HG03354 (cell line): ENCODE measurements around the gene EPS8L1.
"Not testable (repeated sequence)": the region's sequence is repeated elsewhere in the genome, so short reads cannot be mapped to it uniquely, and the experiment has no call there.

Source experiments
- ATAC-seq: cut with Tn5 transposase; IDR thresholded peaks from one replicate; pipeline ENCODE4 v1.9.1; 2021; ENCODE audit warnings: mild to moderate bottlenecking; ENCODE audit not compliant: unreplicated experiment, poor library complexity, severe bottlenecking

The EPS8L1 gene

GRCh38 chr19:55047951-55048350, 27.7 kb upstream of the EPS8L1 start:
- ATAC-seq: no peak

- no peak for ATAC-seq
Observed at GRCh38 chr19:55048446-55048845, 27.2 kb upstream of the EPS8L1 start.

- ATAC-seq: no peak
Observed at GRCh38 chr19:55050749-55051532, 24.7 kb upstream of the EPS8L1 start.

GRCh38 chr19:55053735-55054134, 21.9 kb upstream of the EPS8L1 start:
- ATAC-seq: no peak

- no peak for ATAC-seq
Observed at GRCh38 chr19:55056827-55057226, 18.8 kb upstream of the EPS8L1 start.

- ATAC-seq: no peak
Observed at GRCh38 chr19:55058781-55059610, 16.7 kb upstream of the EPS8L1 start.

- not testable (repeated sequence) for ATAC-seq
Observed at GRCh38 chr19:55060287-55060686, 15.4 kb upstream of the EPS8L1 start.

GRCh38 chr19:55062735-55063491, 12.8 kb upstream of the EPS8L1 start, which contains the start of gene RDH13:
TSS of gene RDH13 (minus strand) at chr19:55063148. CDS start at chr19:55063032, 116 bp downstream.
- peak; percentile 95 for ATAC-seq

- ATAC-seq: no peak
Observed at GRCh38 chr19:55063492-55063843, 12.2 kb upstream of the EPS8L1 start.

GRCh38 chr19:55065516-55065915, 10.2 kb upstream of the EPS8L1 start:
- ATAC-seq: not testable (repeated sequence)

GRCh38 chr19:55066107-55066709, 9.5 kb upstream of the EPS8L1 start:
- no peak for ATAC-seq

- ATAC-seq: no peak
Observed at GRCh38 chr19:55067869-55068268, 7.8 kb upstream of the EPS8L1 start.

- no peak for ATAC-seq
Observed at GRCh38 chr19:55068950-55069864, 6.5 kb upstream of the EPS8L1 start.

- no peak for ATAC-seq
Observed at GRCh38 chr19:55069865-55070197, 5.8 kb upstream of the EPS8L1 start.

- ATAC-seq: no peak
Observed at GRCh38 chr19:55070466-55071128, 5.1 kb upstream of the EPS8L1 start.

- ATAC-seq: no peak
Observed at GRCh38 chr19:55071129-55071502, 4.6 kb upstream of the EPS8L1 start.

- ATAC-seq: no peak
Observed at GRCh38 chr19:55071913-55072312, 3.8 kb upstream of the EPS8L1 start.

GRCh38 chr19:55076321-55076720, 652 bp downstream of the EPS8L1 start:
- ATAC-seq: no peak

GRCh38 chr19:55077106-55077505, 1.4 kb downstream of the EPS8L1 start:
- ATAC-seq: no peak
